Natural killer cell (primary cell): ENCODE results near the gene RERE. TPM values are rescaled to one million over a fixed set of nuclear protein-coding genes. Genes with fewer than 3 reads are reported as not detected.

ENCODE experiments used
- ATAC-seq, 3 donors: fragments of 150-1000 bp in 2 of 3; fragments of 200-7000 bp in 1 of 3; cut with Tn5 transposase; 1 replicate in 1 of 3; 2 replicates in 2 of 3; pipeline ENCODE4 v1.10.0; 2021; ENCODE audit warnings: mild to moderate bottlenecking in 2 of 3, moderate library complexity in 2 of 3
- DNase-seq, 2 donors: peaks; one replicate each; pipeline versions ENCODE4 v3.0.0 to v3.0.0-alpha.2; 2013 to 2021; ENCODE audit warnings: mixed read lengths in 1 of 2
- H3K27ac ChIP-seq: one replicate; pipeline ENCODE4 v1.5.1; 2013; ENCODE audit warnings: mild to moderate bottlenecking, low read length
- H3K27me3 ChIP-seq: one replicate; pipeline ENCODE4 v1.6.1; 2013; ENCODE audit warnings: low read length; ENCODE audit not compliant: control insufficient read depth, insufficient read depth
- H3K36me3 ChIP-seq: one replicate; pipeline ENCODE4 v1.6.1; 2013; ENCODE audit warnings: low read length; ENCODE audit not compliant: control insufficient read depth, insufficient read depth
- H3K4me1 ChIP-seq: one replicate; pipeline ENCODE4 v1.6.1; 2013; ENCODE audit warnings: low read length; ENCODE audit not compliant: control insufficient read depth, insufficient read depth
- H3K4me3 ChIP-seq: one replicate; pipeline ENCODE4 v1.5.1; 2013; ENCODE audit warnings: low read length
- H3K9me3 ChIP-seq: one replicate; pipeline ENCODE4 v1.6.1; 2013; ENCODE audit warnings: low read length; ENCODE audit not compliant: control insufficient read depth, insufficient read depth
- H3K27ac Mint-ChIP-seq, 2 donors: one replicate each; pipeline ENCODE4 v1.8.0; 2022; ENCODE audit warnings: mild to moderate bottlenecking in 2 of 2, mixed read lengths in 2 of 2, moderate library complexity in 1 of 2
- H3K27me3 Mint-ChIP-seq, 2 donors: one replicate each; pipeline ENCODE4 v1.8.0; 2022; ENCODE audit warnings: low read depth in 2 of 2, mixed read lengths in 2 of 2
- H3K36me3 Mint-ChIP-seq: one replicate; pipeline ENCODE4 v1.8.0; 2022; ENCODE audit warnings: mixed read lengths
- H3K4me1 Mint-ChIP-seq, 2 donors: one replicate each; pipeline ENCODE4 v1.8.0; 2022; ENCODE audit warnings: mixed read lengths in 2 of 2
- H3K4me3 Mint-ChIP-seq: one replicate; pipeline ENCODE4 v1.8.0; 2022; ENCODE audit warnings: mild to moderate bottlenecking, moderate library complexity, mixed read lengths
- H3K9me3 Mint-ChIP-seq, 2 donors: one replicate each; pipeline ENCODE4 v1.8.0; 2022; ENCODE audit warnings: mixed read lengths in 2 of 2
- WGBS: methylation state at CpG from one replicate; pipeline ENCODE4 v1.1.7; 2013; ENCODE audit warnings: missing lambda C conversion rate; ENCODE audit not compliant: insufficient coverage; 5-methylcytosine and 5-hydroxymethylcytosine counted together
- intact Hi-C: fragments of 100-400 bp; cut with micrococcal nuclease; formaldehyde crosslinking; loops from one replicate; pipeline ENCODE4 v1.14.2; 2022
- total RNA-seq, 4 donors: library from RNA; stranded (reverse); fragments of 120-200 nt in 1 of 4; gene quantifications; one replicate each; pipeline versions ENCODE4 v1.2.3 to v1.2.4, GENCODE V29; 2013 to 2022
- TF ChIP-seq, protein P1 (sequence below): fragments of 200-600 bp; IDR thresholded peaks from one replicate; pipeline ENCODE4 v1.8.0; 2022; ENCODE audit warnings: antibody characterized with exemption

RERE gene
- total RNA-seq, 3 donors from 2014 or later (not counting 1 experiment from before 2014, with no cell fraction given), result 67.7 to 76.0 (median 73.0) TPM

DNA sequence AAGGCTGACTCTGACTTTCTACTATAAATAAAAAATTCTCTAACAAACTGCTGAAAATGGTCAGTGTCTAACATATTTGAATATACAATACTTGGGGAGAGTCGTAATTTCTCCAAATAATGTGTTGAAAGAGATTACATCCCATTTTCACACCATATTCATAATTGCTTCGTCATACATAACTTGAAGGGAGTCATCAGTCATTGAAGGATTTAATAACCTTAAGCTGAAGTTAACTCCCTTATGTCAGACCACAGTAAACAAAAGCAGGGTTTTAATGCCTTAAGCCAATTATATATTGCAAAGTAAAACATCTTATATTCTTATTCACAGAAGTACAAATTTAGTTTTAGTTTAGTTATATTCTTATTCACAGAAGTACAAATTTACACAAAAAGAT is 129.9 kb downstream of the RERE start:
- intact Hi-C loops, result no loop called here

DNA sequence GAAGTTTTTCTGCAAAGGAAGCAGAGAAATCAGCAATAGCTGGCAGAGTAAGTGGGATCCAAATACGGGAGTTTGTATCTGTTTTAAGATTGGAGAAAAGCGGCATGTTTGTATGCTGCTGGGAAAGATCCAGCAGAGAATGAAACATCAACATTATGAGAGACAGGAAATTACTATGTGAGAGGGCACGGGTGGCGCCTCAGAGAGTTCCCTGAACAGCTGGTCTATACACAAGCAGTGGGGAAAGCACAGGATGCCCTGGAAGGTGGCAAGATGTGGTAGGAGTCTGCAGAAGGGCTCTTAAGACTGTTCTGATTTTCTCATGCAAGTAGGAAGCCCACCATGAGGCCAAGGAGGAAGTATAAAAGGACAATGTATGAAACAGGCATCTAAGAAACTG is 130.4 kb downstream of the RERE start:
- peaks cover 3% of the 10 kb centered on the region for H3K4me1 ChIP-seq
- TF ChIP-seq, protein P1, sequence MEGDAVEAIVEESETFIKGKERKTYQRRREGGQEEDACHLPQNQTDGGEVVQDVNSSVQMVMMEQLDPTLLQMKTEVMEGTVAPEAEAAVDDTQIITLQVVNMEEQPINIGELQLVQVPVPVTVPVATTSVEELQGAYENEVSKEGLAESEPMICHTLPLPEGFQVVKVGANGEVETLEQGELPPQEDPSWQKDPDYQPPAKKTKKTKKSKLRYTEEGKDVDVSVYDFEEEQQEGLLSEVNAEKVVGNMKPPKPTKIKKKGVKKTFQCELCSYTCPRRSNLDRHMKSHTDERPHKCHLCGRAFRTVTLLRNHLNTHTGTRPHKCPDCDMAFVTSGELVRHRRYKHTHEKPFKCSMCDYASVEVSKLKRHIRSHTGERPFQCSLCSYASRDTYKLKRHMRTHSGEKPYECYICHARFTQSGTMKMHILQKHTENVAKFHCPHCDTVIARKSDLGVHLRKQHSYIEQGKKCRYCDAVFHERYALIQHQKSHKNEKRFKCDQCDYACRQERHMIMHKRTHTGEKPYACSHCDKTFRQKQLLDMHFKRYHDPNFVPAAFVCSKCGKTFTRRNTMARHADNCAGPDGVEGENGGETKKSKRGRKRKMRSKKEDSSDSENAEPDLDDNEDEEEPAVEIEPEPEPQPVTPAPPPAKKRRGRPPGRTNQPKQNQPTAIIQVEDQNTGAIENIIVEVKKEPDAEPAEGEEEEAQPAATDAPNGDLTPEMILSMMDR, result no peak
- no peaks in the 10 kb centered on the region for H3K36me3 ChIP-seq
- no peak overlapping the region for H3K27ac ChIP-seq
- WGBS, result 38% methylated on average over 4 of the region's 4 CpGs
- Mint-ChIP-seq H3K9me3 (no peaks in the 10 kb centered on the region), H3K27ac (no peak overlapping the region), H3K36me3 (no peaks in the 10 kb centered on the region), H3K4me3 (no peak overlapping the region), H3K4me1 (peaks cover 23 to 34% of the 10 kb centered on the region in 2 donors), H3K27me3 (no peaks in the 10 kb centered on the region)
- intact Hi-C loops, result no loop called here
- H3K27me3 ChIP-seq, result no peaks in the 10 kb centered on the region
- DNase-seq, result no peak
- peaks cover 2% of the 10 kb centered on the region for H3K9me3 ChIP-seq
- H3K4me3 ChIP-seq, result no peak overlapping the region
- ATAC-seq, result peak in 1 of 3 donors; percentile 49

More for the DNA sequence above, 129.9 kb downstream of the RERE start:
- no peaks in the 10 kb centered on the region for H3K9me3 Mint-ChIP-seq
- ATAC-seq (no peak), DNase-seq (no peak)
- no peaks in the 10 kb centered on the region for H3K27me3 ChIP-seq
- 100% methylated on average over 1 of the region's 2 CpGs for WGBS
- peaks cover 3% of the 10 kb centered on the region for H3K4me1 ChIP-seq
- no peaks in the 10 kb centered on the region for H3K36me3 ChIP-seq
- no peaks in the 10 kb centered on the region for H3K27me3 Mint-ChIP-seq
- no peak overlapping the region for H3K27ac Mint-ChIP-seq
- no peak overlapping the region for H3K27ac ChIP-seq
- no peaks in the 10 kb centered on the region for H3K36me3 Mint-ChIP-seq
- H3K4me3 Mint-ChIP-seq, result no peak overlapping the region
- TF ChIP-seq, protein P1, result no peak
- H3K4me3 ChIP-seq, result no peak overlapping the region
- H3K9me3 ChIP-seq, result peaks cover 2% of the 10 kb centered on the region
- H3K4me1 Mint-ChIP-seq, result peaks cover 21 to 34% of the 10 kb centered on the region in 2 donors

DNA sequence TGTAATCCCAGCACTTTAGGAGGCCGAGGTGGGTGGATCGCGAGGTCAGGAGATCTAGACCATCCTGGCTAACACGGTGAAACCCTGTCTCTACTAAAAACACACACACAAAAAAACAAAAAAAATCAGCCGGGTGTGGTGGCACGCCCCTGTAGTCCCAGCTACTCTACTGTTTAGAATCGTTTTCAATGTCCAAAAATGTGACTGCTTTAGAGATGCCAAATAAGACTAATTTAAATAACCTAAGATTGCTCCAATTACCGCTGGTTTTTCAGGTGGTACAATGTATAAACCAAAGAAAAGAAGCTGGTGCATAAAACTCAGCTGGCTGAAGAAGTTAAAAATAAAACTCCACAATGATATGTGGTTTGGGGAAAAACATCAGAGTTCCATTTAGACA is 132.0 kb downstream of the RERE start:
- Mint-ChIP-seq H3K27ac (no peak overlapping the region), H3K36me3 (no peaks in the 10 kb centered on the region), H3K9me3 (no peaks in the 10 kb centered on the region), H3K4me3 (no peak overlapping the region), H3K27me3 (no peaks in the 10 kb centered on the region), H3K4me1 (peaks cover 27 to 28% of the 10 kb centered on the region in 2 donors)
- ATAC-seq, result no peak
- TF ChIP-seq, protein P1, result no peak
- intact Hi-C loops, result no loop called here
- DNase-seq, result no peak
- 81% methylated on average over 7 of the region's 8 CpGs for WGBS
- H3K4me3 ChIP-seq, result no peak overlapping the region
- H3K4me1 ChIP-seq, result peaks cover 3% of the 10 kb centered on the region
- peaks cover 2% of the 10 kb centered on the region for H3K9me3 ChIP-seq
- H3K27ac ChIP-seq, result no peak overlapping the region
- no peaks in the 10 kb centered on the region for H3K36me3 ChIP-seq
- H3K27me3 ChIP-seq, result no peaks in the 10 kb centered on the region

DNA sequence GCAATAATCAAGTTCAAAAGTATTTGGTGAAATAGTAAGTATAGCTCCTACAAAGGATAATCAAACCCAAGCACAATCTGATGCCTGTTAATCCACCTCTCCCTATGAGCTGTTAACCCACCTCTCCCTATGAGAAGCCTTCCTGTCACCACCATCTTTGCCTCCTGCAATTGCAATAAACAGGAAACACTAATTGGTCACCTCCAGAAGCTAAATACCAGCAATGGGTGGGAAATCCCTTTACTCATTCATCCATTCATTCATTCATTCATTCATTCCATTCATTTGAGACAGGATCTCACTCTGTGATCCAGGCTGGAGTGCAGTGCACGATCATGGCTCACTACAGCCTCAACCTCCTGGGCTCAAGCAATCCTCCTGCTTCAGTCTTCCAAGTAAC is 132.8 kb downstream of the RERE start:
- TF ChIP-seq, protein P1, result no peak
- intact Hi-C loops, result no loop called here

More for the DNA sequence above, 132.8 kb downstream of the RERE start:
- Histone ChIP-seq H3K27me3 (no peaks in the 10 kb centered on the region), H3K27ac (no peak overlapping the region), H3K4me3 (no peak overlapping the region), H3K9me3 (no peaks in the 10 kb centered on the region), H3K4me1 (peaks cover 3% of the 10 kb centered on the region), H3K36me3 (no peaks in the 10 kb centered on the region)
- no peaks in the 10 kb centered on the region for H3K9me3 Mint-ChIP-seq
- no peaks in the 10 kb centered on the region for H3K36me3 Mint-ChIP-seq
- no peak overlapping the region for H3K4me3 Mint-ChIP-seq
- H3K27ac Mint-ChIP-seq, result no peak overlapping the region
- H3K4me1 Mint-ChIP-seq, result peaks cover 22 to 23% of the 10 kb centered on the region in 2 donors
- ATAC-seq, result no peak
- DNase-seq, result no peak
- WGBS, result 97% methylated on average over 1 of the region's 1 CpG
- no peaks in the 10 kb centered on the region for H3K27me3 Mint-ChIP-seq
